SKM-1 treated with dmso at 0.1 percent for 144 hours (cell line): ENCODE data around the gene ANO1.

Source experiments
- DNase-seq: peaks from one replicate; lab custom pipeline; 2025; ENCODE audit not compliant: unreplicated experiment; lab: John Stamatoyannopoulos, UW

ANO1 gene

DNA sequence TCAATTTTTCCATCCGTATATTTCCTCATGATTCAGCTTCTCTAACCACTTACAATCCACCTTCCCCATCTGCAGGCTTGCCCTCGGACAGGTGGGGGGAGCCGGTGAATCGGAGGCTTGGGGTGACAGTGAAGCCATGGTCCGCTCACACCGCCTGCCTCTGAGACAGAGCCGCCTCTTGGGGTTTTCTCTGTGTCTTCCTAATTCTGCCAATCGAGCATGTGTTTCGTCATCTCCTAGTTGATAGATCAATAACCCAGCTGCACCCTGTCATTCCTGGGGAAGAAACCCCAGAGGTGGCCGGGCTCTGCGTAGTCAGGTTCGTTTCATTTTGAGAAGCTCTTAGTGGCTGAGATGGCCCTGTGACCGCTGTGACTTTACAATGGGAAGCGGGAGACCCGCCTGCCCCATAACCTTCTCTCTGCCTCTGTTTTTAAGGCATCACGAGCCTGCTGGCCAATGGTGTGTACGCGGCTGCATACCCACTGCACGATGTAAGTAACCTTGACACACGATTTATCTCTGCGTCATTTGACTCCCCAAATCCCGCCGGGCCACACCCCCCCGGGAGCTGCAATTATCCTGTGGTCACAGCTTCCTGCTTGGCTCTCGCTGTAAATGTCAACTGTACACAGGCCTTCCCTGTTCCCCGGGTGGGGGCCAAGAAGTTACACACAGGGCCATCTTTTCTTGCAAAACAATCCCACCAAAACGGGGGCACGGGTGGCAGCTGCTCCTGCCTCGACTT lies 33.3 kb downstream of the ANO1 start:
- DNase-seq: no peak

DNA sequence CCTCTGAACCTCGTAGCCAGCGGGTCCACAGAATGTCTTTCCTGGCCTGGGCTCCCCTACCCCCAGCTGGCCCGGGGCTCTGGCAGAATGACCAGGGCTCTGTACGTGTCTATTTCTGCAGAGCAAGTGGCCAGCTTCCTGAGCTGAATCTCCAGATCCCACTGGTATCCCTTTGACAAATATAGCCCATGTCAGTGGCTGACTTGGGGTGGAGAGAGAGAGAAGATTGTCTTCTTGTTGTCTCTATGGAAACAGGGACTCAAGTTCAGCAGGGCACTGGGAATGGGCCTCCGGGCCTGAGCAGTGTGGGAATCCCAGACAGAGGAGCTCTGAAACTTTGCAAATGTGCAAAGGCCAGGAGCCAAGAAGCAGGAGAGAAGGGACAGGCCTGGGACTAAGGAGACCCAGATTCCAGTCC lies 33.9 kb downstream of the ANO1 start:
- no peak for DNase-seq

DNA sequence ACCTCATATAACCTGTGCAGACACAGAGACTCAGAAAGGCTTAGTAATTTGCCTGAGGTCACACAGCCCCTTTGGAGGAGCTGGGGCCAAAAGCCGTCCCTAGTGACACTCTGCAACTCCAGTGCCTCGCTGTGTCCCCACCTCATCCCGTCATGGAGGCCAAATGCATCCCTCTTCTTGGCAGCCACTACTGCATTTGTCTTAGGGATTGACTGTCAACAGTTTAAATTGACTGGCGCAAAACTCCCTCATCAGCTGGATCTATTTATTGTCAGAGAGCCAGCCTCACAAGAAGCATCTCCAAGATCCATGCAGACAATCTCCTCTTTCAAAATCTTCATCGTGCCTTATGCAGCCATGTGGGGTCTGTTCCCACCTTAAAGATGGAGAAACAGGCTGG lies 35.7 kb downstream of the ANO1 start:
- no peak for DNase-seq

DNA sequence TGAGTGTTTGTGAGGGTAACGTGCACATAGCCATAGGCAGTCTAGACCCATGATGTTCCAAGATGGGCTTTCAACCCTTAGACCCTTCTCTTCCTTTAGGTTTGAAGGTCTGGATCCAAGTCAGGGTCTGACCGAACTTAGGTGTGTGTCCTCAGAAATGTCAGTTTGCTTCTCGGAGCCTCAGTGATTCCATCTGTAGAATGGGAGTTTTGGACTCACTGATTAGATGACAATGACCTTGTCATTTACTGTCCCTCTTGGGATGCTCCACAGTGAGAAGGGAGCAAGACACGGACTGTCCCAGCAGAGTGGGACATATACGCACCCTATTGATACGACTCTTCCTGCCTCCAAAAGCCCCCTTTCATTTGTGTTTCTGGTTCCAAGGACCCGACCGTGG lies 37.7 kb downstream of the ANO1 start:
- no peak for DNase-seq

DNA sequence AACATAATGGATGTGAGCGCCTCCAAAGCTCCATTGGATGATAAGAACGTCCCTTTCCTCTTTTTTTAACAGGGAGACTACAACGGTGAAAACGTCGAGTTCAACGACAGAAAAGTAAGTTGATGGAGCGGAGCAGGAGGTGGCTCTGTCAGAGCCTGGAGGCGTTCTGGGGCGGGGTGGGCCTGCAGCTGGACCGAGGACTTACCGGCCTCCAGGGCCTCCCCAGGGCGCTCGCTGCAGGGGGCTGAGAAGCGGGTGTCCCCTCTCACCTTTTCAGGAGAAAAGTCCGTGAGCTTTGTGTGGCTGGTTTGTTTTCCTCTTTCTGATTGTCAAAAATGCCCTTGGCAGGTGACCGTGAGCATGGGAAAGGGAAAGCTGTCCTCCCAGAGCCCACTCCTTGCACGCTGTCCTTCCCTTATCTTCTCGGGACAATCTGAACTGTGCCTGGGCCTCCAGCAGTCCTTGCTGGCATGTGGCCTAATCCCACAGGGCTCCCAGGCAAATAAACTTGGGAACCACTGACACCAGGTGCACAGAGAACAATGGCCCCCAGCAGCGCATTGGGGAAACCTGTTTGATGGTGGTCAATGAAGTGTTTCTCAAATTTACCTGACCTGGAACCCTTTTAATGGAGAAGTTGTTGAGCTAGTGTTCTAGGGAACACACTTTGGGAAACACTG lies 38.4 kb downstream of the ANO1 start:
- no peak for DNase-seq

DNA sequence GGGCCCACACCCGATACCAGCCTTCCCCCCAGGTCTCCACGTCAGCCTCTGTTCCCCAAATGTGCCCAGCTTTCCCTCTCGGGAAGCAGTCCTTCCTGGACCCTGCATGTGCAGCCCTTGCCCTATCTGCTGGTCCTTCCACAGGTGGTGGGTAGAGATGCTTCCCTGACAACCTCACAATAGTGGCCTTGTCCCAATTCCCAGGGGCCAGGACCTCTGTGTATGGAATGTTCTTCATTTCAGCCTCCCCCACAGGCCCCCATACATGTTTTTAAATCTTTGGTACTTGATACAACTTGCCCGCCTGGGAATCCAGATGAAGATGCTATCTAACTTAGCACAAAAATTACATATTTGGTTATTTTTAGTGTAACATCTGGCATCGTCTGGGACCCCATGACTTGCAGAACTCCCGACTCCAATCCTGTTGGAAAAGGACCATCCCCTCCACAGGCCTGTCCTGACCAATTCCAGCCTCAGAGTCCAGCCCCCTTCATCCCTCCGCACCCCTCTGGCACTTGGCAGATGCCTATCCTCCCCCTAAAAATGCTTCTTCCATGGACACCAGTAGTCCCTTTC lies 39.5 kb downstream of the ANO1 start:
- DNase-seq: no peak

DNA sequence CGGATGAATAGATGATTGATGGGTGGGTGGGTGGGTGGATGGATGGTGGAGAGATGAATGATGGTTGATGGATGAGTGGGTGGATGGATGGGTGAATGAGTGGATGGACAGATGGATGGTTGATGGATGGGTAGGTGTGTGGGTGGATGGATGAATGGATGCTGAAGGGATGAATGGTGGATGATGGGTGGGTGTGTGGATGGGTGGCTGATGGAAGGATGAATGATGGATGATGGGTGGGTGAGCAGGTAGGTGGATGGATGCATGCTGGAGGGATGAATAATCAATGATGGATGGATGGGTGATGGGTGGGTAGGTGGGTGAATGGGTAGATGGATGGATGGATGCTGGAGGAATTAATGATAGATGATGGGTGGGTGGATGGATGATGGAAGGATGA lies 40.5 kb downstream of the ANO1 start:
- no peak for DNase-seq

DNA sequence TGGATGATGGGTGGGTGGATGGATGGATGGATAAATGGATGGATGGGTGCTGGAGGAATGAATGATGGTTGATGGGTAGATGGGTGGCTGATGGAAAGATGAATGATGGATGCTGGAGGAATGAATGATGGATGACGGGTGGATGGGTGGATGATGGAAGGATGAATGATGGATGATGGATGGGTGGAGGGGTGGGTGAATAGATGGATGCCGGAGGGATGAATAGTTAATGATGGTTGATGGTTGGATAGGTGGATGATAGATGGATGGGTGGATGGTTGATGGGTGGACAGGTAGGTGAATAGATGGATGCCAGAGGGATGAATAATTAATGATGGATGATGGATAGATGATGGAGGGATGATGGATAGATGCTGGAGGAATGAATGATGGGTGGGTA lies 41.4 kb downstream of the ANO1 start:
- DNase-seq: no peak

DNA sequence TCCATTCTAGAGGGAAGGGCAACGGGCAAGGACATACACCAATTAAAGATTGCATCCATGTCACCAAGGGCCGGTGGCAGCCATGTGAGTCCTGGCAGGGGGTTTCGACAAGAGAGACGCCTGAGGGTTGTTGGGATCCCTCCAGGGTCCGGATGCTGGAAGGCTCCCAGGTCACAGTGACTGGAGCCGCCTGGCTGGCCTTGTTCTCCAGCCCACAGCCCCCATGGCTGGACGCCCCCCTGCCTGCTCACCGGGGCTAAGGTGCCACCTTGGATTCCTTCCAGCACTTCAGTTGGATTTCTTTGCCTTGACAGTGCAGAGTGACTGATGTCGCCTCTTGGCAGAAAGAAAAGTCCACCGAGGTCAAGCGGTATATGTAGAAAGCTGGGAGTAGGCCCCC lies 42.6 kb downstream of the ANO1 start:
- DNase-seq: no peak

DNA sequence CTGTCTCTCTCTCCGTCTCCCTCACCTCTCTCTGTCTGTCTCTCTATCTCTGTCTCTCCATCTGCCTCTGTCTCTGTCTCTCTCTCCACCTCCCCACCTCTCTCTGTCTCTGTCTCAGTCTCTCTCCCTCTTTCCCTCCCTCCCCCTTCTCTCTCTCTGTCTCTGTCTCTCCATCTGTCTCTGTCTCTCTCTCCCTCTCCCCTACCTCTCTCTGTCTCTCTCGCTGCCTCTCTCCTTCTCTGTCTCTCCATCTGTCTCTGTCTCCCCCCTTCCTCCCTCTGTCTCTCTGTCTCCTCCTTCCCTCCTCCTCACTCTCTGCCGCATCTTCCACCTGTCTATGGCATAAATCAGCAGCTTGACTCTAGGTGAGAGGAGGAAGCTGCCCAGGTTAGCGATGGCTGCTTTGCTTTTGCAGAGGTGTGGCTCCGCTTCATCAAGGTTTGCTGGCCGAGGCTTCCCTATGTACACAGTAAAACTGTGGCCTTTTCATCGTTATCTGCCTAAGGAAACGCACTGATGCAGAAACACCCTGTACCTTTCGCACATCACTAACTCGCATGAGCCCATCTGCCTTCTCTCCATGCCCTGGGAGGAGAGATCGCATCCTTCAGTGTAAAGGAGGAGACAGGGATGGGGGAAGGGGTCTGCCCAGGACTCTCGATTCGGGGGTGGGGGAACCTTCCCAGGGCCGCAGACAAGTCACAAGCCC lies 44.5 kb downstream of the ANO1 start:
- no peak for DNase-seq

DNA sequence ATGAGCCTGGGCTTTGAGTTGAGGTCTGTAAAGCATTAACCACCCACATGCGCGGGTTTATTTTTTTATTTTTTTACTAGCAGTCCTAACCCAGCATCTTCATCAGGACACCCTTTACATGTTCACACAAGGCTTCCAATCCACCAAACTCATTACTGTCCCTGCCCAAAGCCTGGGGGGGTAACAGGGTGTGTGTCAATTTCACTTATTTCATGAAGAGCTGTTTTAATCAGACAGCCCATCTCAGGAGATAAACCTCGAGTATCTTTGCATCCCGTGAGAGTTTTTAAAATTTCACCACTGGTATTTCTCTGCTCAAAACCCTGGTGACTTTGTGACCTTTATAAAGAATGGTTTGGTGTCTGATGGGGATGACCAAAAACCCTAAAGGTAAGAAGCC lies 45.6 kb downstream of the ANO1 start:
- DNase-seq: no peak

DNA sequence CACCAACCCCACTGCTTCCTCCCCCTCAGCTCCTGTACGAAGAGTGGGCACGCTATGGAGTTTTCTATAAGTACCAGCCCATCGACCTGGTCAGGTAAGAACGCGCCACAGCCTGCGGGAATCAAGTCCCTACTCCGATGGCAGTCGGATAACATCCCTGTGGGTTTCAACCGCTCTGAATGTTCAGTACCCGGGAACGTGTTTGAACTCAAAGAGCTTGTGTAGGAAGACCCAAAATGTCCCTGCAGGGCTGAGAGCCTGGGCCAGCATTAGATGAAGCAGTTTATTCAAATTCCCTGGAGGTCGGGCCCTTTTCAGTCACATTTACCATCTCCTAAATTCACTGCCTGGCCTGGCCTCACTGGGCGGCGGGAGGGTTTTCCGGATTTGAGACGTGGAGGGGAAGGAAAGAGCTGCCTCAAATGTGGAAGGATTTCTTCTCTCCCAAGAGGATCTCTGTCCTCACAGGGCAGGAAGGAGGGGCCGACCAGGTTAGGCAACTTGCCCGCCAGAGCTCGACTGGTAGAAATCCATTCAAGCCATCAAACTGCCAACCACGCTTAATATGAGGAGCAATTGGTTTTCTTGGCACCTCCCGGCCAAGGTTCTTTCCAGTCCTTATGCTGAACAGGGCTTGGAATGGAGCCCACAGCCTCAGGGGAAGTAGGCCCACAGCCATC lies 46.3 kb downstream of the ANO1 start:
- no peak for DNase-seq

DNA sequence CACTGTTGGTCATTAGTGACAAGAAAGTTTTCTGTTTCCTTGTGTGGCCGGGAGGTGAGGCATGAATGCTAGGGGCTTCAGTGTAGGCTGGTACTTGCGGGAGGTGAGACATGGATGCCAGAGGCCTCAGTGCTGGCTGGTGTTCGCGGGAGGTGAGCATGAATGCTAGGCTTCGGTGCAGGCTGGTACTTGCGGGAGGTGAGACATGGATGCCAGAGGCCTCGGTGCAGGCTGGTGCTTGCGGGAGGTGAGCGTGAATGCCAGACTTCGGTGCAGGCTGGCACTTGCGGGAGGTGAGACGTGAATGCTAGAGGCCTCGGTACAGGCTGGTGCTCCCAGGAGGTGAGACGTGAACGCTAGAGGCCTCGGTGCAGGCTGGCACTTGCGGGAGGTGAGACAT lies 48.4 kb downstream of the ANO1 start:
- no peak for DNase-seq

DNA sequence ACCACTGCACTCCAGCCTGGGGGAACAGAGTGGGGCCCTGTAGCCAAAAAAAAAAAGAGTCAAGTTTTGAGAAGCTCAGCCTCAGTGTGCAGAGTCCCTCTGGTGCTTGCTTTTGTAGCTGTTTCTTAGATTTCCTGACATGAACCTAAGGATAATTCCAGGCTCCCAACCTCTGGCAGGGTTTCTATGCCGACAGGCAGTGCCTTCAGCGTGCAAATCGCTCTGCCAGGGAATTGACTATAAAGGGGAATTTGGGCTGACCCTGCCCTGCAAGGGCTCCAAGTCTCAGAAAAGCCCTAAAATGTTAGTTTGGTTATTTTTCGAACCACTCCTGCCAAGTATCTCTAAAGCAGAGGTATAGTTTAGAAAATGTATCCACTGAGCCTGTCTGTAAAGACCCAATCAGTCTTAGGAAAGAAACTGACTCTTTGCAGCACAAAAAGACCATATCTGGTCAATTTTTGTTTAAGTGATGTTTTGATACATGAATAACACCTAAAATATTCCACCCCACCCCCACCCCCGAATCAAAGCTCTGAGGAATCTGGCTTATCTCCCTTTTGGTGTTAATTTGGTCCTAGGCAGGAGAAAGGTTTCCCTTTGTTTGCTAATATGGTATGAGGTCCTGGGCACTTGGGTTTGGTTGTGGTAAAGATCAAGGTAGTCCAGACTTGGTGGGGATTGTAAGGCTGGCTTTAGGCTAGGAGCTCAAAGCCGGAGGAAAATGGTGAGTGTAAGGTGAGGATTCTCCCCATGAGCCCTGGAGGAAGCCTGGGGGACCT lies 49.7 kb downstream of the ANO1 start:
- no peak for DNase-seq

DNA sequence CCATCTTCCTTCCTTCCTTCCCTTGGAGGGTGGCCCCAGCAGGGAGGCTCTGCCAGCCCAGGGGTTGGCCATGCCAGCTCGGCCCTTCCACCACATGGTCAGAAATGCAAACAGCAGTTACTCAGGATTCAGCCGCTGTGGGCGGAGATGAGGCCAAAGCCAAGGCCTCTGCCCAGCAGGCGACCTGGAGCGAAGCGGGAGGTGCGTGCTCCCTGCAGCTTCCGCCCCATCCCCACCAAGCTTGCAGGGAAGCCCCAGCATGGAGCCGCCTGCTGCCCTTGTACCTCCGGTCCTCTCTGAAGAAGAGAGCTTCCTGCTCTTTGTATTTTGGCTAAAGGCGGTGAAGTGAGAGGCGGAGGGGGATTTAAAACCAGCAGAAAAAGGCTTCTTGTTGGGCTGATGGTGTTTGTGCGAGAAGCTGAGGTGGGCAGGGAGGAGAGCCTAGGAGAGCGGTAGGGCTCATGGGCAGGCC lies 50.4 kb downstream of the ANO1 start:
- DNase-seq: no peak

DNA sequence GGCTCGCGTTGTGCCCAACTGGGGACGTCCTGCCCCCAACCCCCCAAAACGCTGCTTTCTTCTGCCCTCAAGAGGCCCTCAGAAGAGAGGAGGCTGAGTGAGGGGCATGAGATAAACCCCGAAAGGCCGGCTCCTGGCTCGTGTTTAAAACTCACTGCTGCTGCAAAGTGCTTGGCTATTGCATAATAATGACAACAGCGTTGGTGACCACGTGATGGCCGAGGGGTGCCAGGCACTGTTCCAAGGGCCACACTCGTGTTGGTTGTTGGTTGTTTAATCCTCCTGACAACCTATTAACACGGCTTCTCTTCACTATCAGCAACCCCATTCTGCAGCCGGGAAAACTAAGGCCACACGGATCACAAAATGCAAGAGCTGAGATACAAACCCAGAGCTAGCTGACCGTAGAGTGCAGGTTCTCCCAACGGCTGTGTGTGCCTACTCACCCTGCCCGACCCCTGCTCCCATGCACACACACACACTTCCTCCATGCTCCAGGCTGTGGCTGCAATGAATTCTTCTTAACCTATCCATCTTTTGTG lies 51.0 kb downstream of the ANO1 start:
- no peak for DNase-seq

DNA sequence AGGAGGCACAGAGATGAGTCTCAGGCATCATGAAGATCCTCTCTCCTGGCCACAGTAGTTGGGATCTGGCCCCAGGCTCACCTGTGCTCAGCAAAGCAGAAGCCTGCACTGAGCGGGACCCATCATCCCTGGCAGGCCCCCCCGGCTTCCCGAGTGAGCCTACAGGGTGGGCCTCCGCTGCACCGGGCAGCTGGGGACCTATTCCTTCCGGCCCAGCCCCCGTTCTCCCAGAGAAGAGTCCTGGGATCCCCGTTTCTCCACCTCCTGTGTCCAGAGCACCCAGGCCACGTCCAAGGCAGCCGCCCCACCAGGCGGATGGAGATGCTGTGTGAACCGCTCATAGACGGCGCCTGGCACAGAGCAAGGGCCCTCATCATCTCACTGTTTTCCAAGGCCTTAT lies 52.5 kb downstream of the ANO1 start:
- DNase-seq: no peak

DNA sequence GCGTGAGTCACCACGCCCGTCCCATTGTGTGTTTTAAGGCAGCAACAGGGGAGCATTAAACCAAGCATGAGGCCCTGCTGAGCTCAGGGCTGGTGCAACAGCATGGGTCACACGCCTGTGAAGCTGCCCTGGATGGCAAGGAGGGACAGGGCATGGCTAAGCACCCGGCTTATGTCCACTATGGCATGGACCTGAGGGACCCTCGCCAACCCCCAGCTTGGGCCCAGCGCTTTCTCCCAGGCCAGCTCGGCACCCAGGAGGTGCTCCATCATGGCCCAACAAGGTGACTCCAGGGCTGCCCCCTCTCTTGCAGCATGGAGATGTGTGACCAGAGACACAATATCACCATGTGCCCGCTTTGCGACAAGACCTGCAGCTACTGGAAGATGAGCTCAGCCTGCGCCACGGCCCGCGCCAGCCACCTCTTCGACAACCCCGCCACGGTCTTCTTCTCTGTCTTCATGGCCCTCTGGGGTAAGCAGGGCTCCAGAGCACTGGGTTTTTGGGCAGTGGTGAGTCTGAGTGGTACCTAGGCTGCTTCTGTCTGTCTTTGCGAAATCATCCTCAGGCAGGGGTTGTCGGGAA lies 53.6 kb downstream of the ANO1 start:
- no peak for DNase-seq

DNA sequence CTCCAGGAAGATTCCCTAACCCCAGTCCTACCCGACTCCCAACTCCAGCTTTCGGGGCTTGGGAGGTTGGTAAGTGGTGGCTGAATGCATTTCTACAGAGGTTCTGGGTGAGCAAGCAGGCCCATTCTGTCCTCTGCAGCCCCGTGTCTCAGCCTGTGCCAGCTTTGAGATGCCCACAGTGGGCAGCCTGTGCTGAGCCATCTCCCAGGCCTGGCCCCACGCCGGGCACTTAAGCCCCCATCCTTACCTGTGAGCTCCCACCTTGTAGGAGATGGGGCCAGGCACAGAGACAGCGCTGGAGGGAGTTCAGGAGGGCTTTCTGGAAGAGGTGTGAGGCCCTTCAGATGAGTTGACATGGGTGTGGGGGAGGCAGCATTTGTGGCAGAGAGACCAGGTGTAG lies 54.5 kb downstream of the ANO1 start:
- DNase-seq: no peak
